MCF 10A (cell line): ENCODE measurements around the gene ATXN10. TPM values are rescaled to one million over a fixed set of nuclear protein-coding genes. Genes with fewer than 3 reads are reported as not detected.

ENCODE experiments used
- BruUV-seq: library from RNA; stranded (reverse); fragments of 400-500 nt; replicated peaks from 2 replicates; lab custom pipeline; 2021; lab: Mats Ljungman, UMichigan
- CTCF ChIA-PET: fragments of 300-600 bp; sonication (Branson Sonifier 250); formaldehyde crosslinking; extraction: SDS; loops from one replicate; lab custom pipeline; 2021; ENCODE audit warnings: antibody characterized with exemption, inconsistent platforms; lab: Yijun Ruan, JAX
- POLR2A ChIA-PET: fragments of 300-600, 350-650 bp; sonication (Branson Sonifier 250); formaldehyde crosslinking; extraction: SDS; loops from one replicate; lab custom pipeline; 2020; ENCODE audit warnings: antibody characterized with exemption, inconsistent platforms; lab: Yijun Ruan, JAX
- DNase-seq: peaks from one replicate; pipeline ENCODE4 v3.0.0-alpha.2; 2018; ENCODE audit not compliant: unreplicated experiment
- H3K27ac Mint-ChIP-seq: one replicate; pipeline ENCODE4 v1.8.0; 2022; ENCODE audit warnings: mild to moderate bottlenecking, low read depth, mixed read lengths; ENCODE audit not compliant: unreplicated experiment
- H3K27me3 Mint-ChIP-seq: one replicate; pipeline ENCODE4 v1.8.0; 2022; ENCODE audit warnings: mixed read lengths; ENCODE audit not compliant: insufficient read depth, unreplicated experiment
- H3K36me3 Mint-ChIP-seq: one replicate; pipeline ENCODE4 v1.8.0; 2022; ENCODE audit warnings: mild to moderate bottlenecking, moderate library complexity, mixed read lengths; ENCODE audit not compliant: insufficient read depth, unreplicated experiment
- H3K4me1 Mint-ChIP-seq: one replicate; pipeline ENCODE4 v1.8.0; 2022; ENCODE audit warnings: mixed read lengths; ENCODE audit not compliant: insufficient read depth, unreplicated experiment
- H3K4me3 Mint-ChIP-seq: one replicate; pipeline ENCODE4 v1.8.0; 2022; ENCODE audit warnings: mild to moderate bottlenecking, moderate library complexity, mixed read lengths; ENCODE audit not compliant: unreplicated experiment
- H3K9me3 Mint-ChIP-seq: one replicate; pipeline ENCODE4 v1.8.0; 2022; ENCODE audit warnings: mixed read lengths; ENCODE audit not compliant: unreplicated experiment
- CTCF ChIP-seq: fragments of 200-600 bp; IDR thresholded peaks from one replicate; pipeline ENCODE4 v1.8.0; 2022; ENCODE audit warnings: antibody characterized with exemption, mild to moderate bottlenecking; ENCODE audit not compliant: unreplicated experiment
- intact Hi-C: fragments of 100-400 bp; cut with micrococcal nuclease; formaldehyde crosslinking; loops from 2 replicates; pipeline ENCODE4 v1.14.1; 2022
- total RNA-seq: library from RNA; stranded (reverse); gene quantifications from 2 replicates; pipeline ENCODE4 v1.2.3, GENCODE V29; 2022

Gene ATXN10
- total RNA-seq, 1 experiment from 2014 or later, result 193 TPM

- no peaks in the 10 kb centered on the region for H3K4me1 Mint-ChIP-seq
- H3K36me3 Mint-ChIP-seq, result peaks cover 7% of the 10 kb centered on the region
- no peak for TF ChIP-seq CTCF
- H3K4me3 Mint-ChIP-seq, result no peak overlapping the region
- ChIA-PET CTCF (interaction anchor here (0.8 kb wide), 1 partner anchor 17 kb away, joined by 3 read pairs; no protein-coding TSS in a partner anchor), POLR2A (no interaction called here)
- intact Hi-C loops, result no loop called here
- H3K9me3 Mint-ChIP-seq, result no peaks in the 10 kb centered on the region
- no peak overlapping the region for H3K27ac Mint-ChIP-seq
- no peak for DNase-seq
- no TSS peak for BruUV-seq
- H3K27me3 Mint-ChIP-seq, result no peaks in the 10 kb centered on the region
Observed at GRCh38 chr22:45880716-45881523, 209.3 kb downstream of the ATXN10 start.

DNA sequence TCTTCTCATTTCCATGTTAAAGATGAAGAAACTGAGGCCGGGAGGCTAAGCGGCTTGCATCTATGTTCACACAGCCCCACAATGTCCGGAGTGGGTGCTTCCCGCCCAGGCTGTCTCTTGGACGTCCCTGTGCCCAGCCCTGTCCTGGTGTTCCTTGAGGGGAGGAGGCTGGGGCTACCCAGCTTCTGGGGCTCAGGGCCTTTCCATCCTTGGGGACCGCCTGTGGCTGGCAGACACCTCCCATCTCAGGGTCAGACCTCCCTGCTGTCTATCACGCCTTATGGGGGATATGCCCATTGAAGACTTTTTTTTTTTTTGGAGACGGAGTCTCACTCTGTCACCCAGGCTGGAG lies 209.9 kb downstream of the ATXN10 start:
- Mint-ChIP-seq H3K27me3 (no peaks in the 10 kb centered on the region), H3K4me1 (no peaks in the 10 kb centered on the region), H3K4me3 (no peak overlapping the region), H3K36me3 (peaks cover 9% of the 10 kb centered on the region), H3K27ac (no peak overlapping the region), H3K9me3 (no peaks in the 10 kb centered on the region)
- no peak for DNase-seq
- BruUV-seq, result no TSS peak
- intact Hi-C loops, result no loop called here
- ChIA-PET CTCF (interaction anchor here (0.8 kb wide), 1 partner anchor 18 kb away, joined by 3 read pairs; no protein-coding TSS in a partner anchor), POLR2A (no interaction called here)
- no peak for TF ChIP-seq CTCF

- intact Hi-C loops, result no loop called here
- no peaks in the 10 kb centered on the region for H3K9me3 Mint-ChIP-seq
- POLR2A ChIA-PET, result interaction anchor here (0.7 kb wide), 1 partner anchor 20 kb away, joined by 3 read pairs; no protein-coding TSS in a partner anchor
- H3K27ac Mint-ChIP-seq, result no peak overlapping the region
- no peak overlapping the region for H3K4me3 Mint-ChIP-seq
- CTCF ChIA-PET, result no interaction called here
- no peak for DNase-seq
- no peak for TF ChIP-seq CTCF
- no TSS peak for BruUV-seq
- peaks cover 7% of the 10 kb centered on the region for H3K4me1 Mint-ChIP-seq
- H3K27me3 Mint-ChIP-seq, result no peaks in the 10 kb centered on the region
- peaks cover 8% of the 10 kb centered on the region for H3K36me3 Mint-ChIP-seq
Observed at GRCh38 chr22:45882881-45883810, 211.5 kb downstream of the ATXN10 start.

- peaks cover 5% of the 10 kb centered on the region for H3K36me3 Mint-ChIP-seq
- no peaks in the 10 kb centered on the region for H3K27me3 Mint-ChIP-seq
- H3K27ac Mint-ChIP-seq, result no peak overlapping the region
- no peak overlapping the region for H3K4me3 Mint-ChIP-seq
- peaks cover 12% of the 10 kb centered on the region for H3K4me1 Mint-ChIP-seq
- DNase-seq, result no peak
- POLR2A ChIA-PET, result no interaction called here
- H3K9me3 Mint-ChIP-seq, result no peaks in the 10 kb centered on the region
- intact Hi-C loops, result no loop called here
- BruUV-seq, result no TSS peak
- no peak for TF ChIP-seq CTCF
- CTCF ChIA-PET, result interaction anchor here (0.6 kb wide), 1 partner anchor 245 kb away, joined by 3 read pairs; no protein-coding TSS in a partner anchor
Observed at GRCh38 chr22:45883811-45884170, 212.2 kb downstream of the ATXN10 start.
